Pancreas (tissue), 10 donors: Measurements from ENCODE around the gene SEPTIN10. TPM values are rescaled to one million over a fixed set of nuclear protein-coding genes. Genes with fewer than 3 reads are reported as not detected.
"Not testable (repeated sequence)": the region's sequence is repeated elsewhere in the genome, so short reads cannot be mapped to it uniquely, and the experiment has no call there.

Experiments
- ATAC-seq, 4 donors: fragments of 200-7000 bp; cut with Tn5 transposase; one replicate each; pipeline versions ENCODE4 v1.8.0 to v1.9.1; 2020; ENCODE audit warnings: mild to moderate bottlenecking in 4 of 4, moderate library complexity in 4 of 4
- DNase-seq, 6 donors: peaks; one replicate each; pipeline ENCODE4 v3.0.0-alpha.2; 2020
- FAIRE-seq: peaks from 2 replicates; lab custom pipeline; 2012; peaks lifted over from hg19 to GRCh38; lab: Jason Lieb, UNC
- H3K27ac ChIP-seq, 4 donors: fragments of 200-600 bp; sonication (generic); 1 replicate in 3 of 4; 2 replicates in 1 of 4; pipeline versions ENCODE4 v1.5.0 to v1.8.0; 2020
- H3K27me3 ChIP-seq, 4 donors: fragments of 200-600 bp; one replicate each; pipeline ENCODE4 v1.8.0; 2021
- H3K36me3 ChIP-seq, 3 donors: fragments of 200-600 bp; sonication (generic) in 1 of 3; one replicate each; pipeline versions ENCODE4 v1.5.0 to v1.8.0; 2020 to 2021
- H3K4me1 ChIP-seq, 3 donors: fragments of 200-600 bp; one replicate each; pipeline ENCODE4 v1.8.0; 2021
- H3K4me3 ChIP-seq, 4 donors: fragments of 200-600 bp; sonication (generic) in 2 of 4; one replicate each; pipeline versions ENCODE4 v1.5.0 to v1.8.0; 2020 to 2021
- H3K9me3 ChIP-seq, 4 donors: fragments of 200-600 bp; one replicate each; pipeline ENCODE4 v1.8.0; 2021
- WGBS, 2 donors: extraction: QIAGEN DNeasy Blood & Tissue Kit; methylation state at CpG; one replicate each; pipeline ENCODE4 v1.1.7; 2013; 5-methylcytosine and 5-hydroxymethylcytosine counted together
- intact Hi-C, 3 donors: fragments of 100-400 bp; cut with DNase I; formaldehyde crosslinking; loops; one replicate each; pipeline versions ENCODE4 v1.11.1 to v1.14.2; 2022
- polyA plus RNA-seq, 2 donors: library from polyadenylated mRNA; stranded (reverse); fragments of 200-250 nt; gene quantifications; one replicate each; pipeline ENCODE4 v1.2.3, GENCODE V29; 2013
- total RNA-seq, 6 donors: library from RNA; stranded (reverse); fragmentation: NEBNext Ultra II Directional in 4 of 6; extraction: Animal tissue kit (Norgen Biotek cat#: 25700) in 4 of 6; gene quantifications; one replicate each; pipeline versions ENCODE4 v1.2.1 to v1.2.4, GENCODE V29; 2021 to 2023
- TF ChIP-seq, protein P1 (sequence below), 4 donors: fragments of 200-600 bp; sonication (generic) in 3 of 4; IDR thresholded peaks; one replicate each; pipeline versions ENCODE4 v1.5.0 to v1.8.0; 2021; ENCODE audit warnings: antibody characterized with exemption in 4 of 4
- donor health status: healthy with polysubstance abuse.
- donor health status: DM: no; HTN: no; CAD: no; lungs with moderate emphysema.
- donor health status: DM: no; HTN: no; CAD: no.
- donor health status: control.
- donor health status: control.
- donor health status: Bipolar disorder and iron deficiency.
- donor health status: DM: yes; HTN: yes; CAD: no.
- donor health status: DM: no; HTN: no; CAD: no.
- donor health status: DM: no; HTN: no; CAD: no.
- donor health status: DM: yes; HTN: yes; CAD: no.

The SEPTIN10 gene
- total and polyA plus RNA-seq, 8 donors: 7.9 to 27.1 (median 16.2) TPM

DNA sequence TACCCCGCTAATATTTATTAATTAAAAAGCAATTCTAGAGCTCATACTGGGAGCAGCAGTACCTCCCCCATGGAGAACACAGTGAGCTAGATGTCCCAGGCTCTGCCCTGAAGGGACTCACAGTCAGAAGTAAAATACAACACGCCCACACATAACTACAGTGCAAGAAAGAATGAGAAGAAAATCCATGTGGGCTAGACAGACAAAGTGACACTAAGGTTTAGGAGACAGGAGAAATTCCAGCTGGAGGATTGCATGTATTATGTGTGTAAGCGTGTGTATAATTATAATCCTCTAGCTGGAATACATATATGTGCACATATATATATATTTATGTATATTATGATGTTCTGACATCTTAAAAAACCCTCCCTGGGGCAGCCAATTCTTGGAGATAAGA is 16.1 kb upstream of the SEPTIN10 start:
- TF ChIP-seq, protein P1, sequence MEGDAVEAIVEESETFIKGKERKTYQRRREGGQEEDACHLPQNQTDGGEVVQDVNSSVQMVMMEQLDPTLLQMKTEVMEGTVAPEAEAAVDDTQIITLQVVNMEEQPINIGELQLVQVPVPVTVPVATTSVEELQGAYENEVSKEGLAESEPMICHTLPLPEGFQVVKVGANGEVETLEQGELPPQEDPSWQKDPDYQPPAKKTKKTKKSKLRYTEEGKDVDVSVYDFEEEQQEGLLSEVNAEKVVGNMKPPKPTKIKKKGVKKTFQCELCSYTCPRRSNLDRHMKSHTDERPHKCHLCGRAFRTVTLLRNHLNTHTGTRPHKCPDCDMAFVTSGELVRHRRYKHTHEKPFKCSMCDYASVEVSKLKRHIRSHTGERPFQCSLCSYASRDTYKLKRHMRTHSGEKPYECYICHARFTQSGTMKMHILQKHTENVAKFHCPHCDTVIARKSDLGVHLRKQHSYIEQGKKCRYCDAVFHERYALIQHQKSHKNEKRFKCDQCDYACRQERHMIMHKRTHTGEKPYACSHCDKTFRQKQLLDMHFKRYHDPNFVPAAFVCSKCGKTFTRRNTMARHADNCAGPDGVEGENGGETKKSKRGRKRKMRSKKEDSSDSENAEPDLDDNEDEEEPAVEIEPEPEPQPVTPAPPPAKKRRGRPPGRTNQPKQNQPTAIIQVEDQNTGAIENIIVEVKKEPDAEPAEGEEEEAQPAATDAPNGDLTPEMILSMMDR (IDR thresholded peaks at IDR 0.05): no peak
- no peak overlapping the region for H3K4me3 ChIP-seq
- no peaks in the 10 kb centered on the region for H3K4me1 ChIP-seq
- intact Hi-C loops: no loop called here
- H3K9me3 ChIP-seq: no peaks in the 10 kb centered on the region
- H3K36me3 ChIP-seq: no peaks in the 10 kb centered on the region
- H3K27ac ChIP-seq: no peak overlapping the region
- no peak for DNase-seq
- no peaks in the 10 kb centered on the region for H3K27me3 ChIP-seq
- ATAC-seq: no peak
- 80 to 94% methylated on average over 3 of the region's 3 CpGs for WGBS, 2 donors
- no peak for FAIRE-seq

DNA sequence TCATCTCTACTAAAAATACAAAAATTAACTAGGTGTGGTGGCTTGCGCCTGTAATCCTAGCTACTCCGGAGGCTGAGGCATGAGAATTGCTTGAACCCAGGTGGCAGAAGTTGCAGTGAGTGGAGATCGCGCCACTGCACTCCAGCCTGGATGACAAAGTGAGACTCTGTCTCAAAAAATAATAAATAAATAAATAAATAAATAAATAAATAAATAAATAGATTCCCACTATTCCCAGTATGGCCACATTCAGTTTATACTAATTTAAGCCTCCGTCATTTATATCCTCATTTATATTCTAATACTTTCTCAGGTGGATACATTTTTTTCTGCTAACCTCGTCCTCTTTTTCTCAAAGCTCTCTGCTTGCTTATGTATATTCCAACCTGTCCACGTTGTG is 14.6 kb upstream of the SEPTIN10 start:
- H3K27ac ChIP-seq, ATAC-seq, H3K4me3 ChIP-seq, DNase-seq, FAIRE-seq, intact Hi-C loops, H3K4me1 ChIP-seq, H3K9me3 ChIP-seq, H3K36me3 ChIP-seq, H3K27me3 ChIP-seq: not testable (repeated sequence)
- WGBS, 2 donors: 73 to 82% methylated on average over 7 of the region's 7 CpGs

DNA sequence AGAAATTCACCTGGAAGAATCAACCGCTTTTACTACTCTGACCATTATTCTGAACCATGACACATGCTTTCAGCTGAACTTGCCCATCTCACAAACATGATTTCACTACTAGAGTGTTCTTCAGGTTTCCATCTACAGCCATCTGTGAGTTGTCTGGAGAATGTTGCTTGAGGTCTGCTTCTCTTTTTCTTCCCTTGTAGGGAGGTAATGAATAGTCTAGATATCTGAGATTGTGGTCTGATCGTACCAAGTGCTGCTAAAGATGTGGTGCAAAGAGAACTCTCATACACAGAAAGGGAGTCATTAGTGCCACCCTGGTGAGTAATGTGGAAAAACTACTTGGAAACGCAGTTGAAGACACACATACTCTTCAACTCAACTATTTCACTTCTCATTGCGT is 10.6 kb upstream of the SEPTIN10 start:
- WGBS, 2 donors: 82 to 91% methylated on average over 4 of the region's 4 CpGs
- TF ChIP-seq, protein P1 (IDR thresholded peaks at IDR 0.05): no peak
- ATAC-seq: no peak

DNA sequence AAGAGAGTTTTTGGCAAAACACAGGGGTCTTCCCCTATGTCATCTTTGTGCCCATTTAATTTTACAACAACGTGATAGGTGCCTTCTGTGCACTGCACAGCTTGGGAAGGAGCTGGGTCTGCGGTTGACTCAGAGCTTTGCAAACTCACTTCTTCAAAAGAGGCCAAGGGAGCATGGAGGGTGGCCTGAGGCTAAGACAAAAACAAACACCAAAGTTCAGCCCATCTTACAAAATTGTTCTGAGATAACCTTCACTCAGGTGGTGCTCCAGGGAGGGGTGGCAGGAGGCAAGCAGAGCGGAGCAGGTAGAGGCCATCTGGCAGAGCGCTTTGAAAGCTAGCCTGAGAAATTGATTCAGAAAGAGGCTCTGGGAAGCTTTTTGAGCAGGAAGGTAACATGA is 10.2 kb upstream of the SEPTIN10 start:
- 93 to 100% methylated on average over 4 of the region's 4 CpGs for WGBS, 2 donors
- DNase-seq (no peak), ATAC-seq (no peak), FAIRE-seq (no peak)
- Histone ChIP-seq H3K4me3 (no peak overlapping the region), H3K27ac (no peak overlapping the region), H3K4me1 (no peaks in the 10 kb centered on the region), H3K36me3 (no peaks in the 10 kb centered on the region), H3K27me3 (no peaks in the 10 kb centered on the region), H3K9me3 (no peaks in the 10 kb centered on the region)
- TF ChIP-seq, protein P1 (IDR thresholded peaks at IDR 0.05): no peak
- intact Hi-C loops: no loop called here

More for the DNA sequence above, 10.6 kb upstream of the SEPTIN10 start:
- no peak for FAIRE-seq
- H3K27me3 ChIP-seq: no peaks in the 10 kb centered on the region
- DNase-seq: no peak
- no peaks in the 10 kb centered on the region for H3K36me3 ChIP-seq
- intact Hi-C loops: no loop called here
- no peaks in the 10 kb centered on the region for H3K9me3 ChIP-seq
- no peak overlapping the region for H3K4me3 ChIP-seq
- H3K27ac ChIP-seq: no peak overlapping the region
- H3K4me1 ChIP-seq: no peaks in the 10 kb centered on the region

DNA sequence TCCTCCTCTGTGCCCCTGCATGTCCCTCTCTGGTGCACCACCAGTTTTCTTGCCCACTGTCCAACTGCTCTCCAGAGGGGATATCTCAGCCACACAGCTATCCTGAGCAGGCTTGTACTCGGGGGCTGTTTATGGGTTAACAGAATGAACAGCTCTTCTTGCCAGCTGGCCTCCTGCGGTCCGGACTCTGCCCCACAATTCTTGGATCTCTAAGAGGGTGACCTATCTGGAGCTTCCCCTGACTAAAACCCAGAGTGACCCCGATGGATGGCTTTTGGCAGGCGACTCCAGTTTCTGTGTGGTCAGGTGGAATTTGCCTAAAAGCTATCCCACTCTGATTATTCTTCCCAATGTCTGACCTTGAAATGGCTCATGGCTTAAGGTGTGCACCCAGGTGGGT is 9.5 kb upstream of the SEPTIN10 start:
- FAIRE-seq (no peak), ATAC-seq (no peak), DNase-seq (no peak)
- no peak overlapping the region for H3K27ac ChIP-seq
- no peak overlapping the region for H3K4me3 ChIP-seq
- WGBS, 2 donors: 44 to 45% methylated on average over 5 of the region's 5 CpGs
- H3K27me3 ChIP-seq: no peaks in the 10 kb centered on the region
- TF ChIP-seq, protein P1 (IDR thresholded peaks at IDR 0.05): no peak
- H3K36me3 ChIP-seq: no peaks in the 10 kb centered on the region
- no peaks in the 10 kb centered on the region for H3K4me1 ChIP-seq
- intact Hi-C loops: no loop called here
- no peaks in the 10 kb centered on the region for H3K9me3 ChIP-seq
